Pancreas (tissue), 10 donors: ENCODE measurements around the gene RELCH. TPM values are rescaled to one million over a fixed set of nuclear protein-coding genes. Genes with fewer than 3 reads are reported as not detected.
A peak's percentile ranks its signal among the peaks of the same experiment; 100 is the strongest.

Experiments
- ATAC-seq, 4 donors: fragments of 200-7000 bp; cut with Tn5 transposase; one replicate each; pipeline versions ENCODE4 v1.8.0 to v1.9.1; 2020; ENCODE audit warnings: mild to moderate bottlenecking in 4 of 4, moderate library complexity in 4 of 4
- DNase-seq, 6 donors: peaks; one replicate each; pipeline ENCODE4 v3.0.0-alpha.2; 2020
- FAIRE-seq: peaks from 2 replicates; lab custom pipeline; 2012; peaks lifted over from hg19 to GRCh38; lab: Jason Lieb, UNC
- H3K27ac ChIP-seq, 4 donors: fragments of 200-600 bp; sonication (generic); 1 replicate in 3 of 4; 2 replicates in 1 of 4; pipeline versions ENCODE4 v1.5.0 to v1.8.0; 2020
- H3K27me3 ChIP-seq, 4 donors: fragments of 200-600 bp; one replicate each; pipeline ENCODE4 v1.8.0; 2021
- H3K36me3 ChIP-seq, 3 donors: fragments of 200-600 bp; sonication (generic) in 1 of 3; one replicate each; pipeline versions ENCODE4 v1.5.0 to v1.8.0; 2020 to 2021
- H3K4me1 ChIP-seq, 3 donors: fragments of 200-600 bp; one replicate each; pipeline ENCODE4 v1.8.0; 2021
- H3K4me3 ChIP-seq, 4 donors: fragments of 200-600 bp; sonication (generic) in 2 of 4; one replicate each; pipeline versions ENCODE4 v1.5.0 to v1.8.0; 2020 to 2021
- H3K9me3 ChIP-seq, 4 donors: fragments of 200-600 bp; one replicate each; pipeline ENCODE4 v1.8.0; 2021
- CTCF ChIP-seq, 4 donors: fragments of 200-600 bp; sonication (generic) in 3 of 4; IDR thresholded peaks; one replicate each; pipeline versions ENCODE4 v1.5.0 to v1.8.0; 2021; ENCODE audit warnings: antibody characterized with exemption in 4 of 4
- WGBS, 2 donors: extraction: QIAGEN DNeasy Blood & Tissue Kit; methylation state at CpG; one replicate each; pipeline ENCODE4 v1.1.7; 2013; 5-methylcytosine and 5-hydroxymethylcytosine counted together
- intact Hi-C, 3 donors: fragments of 100-400 bp; cut with DNase I; formaldehyde crosslinking; loops; one replicate each; pipeline versions ENCODE4 v1.11.1 to v1.14.2; 2022
- polyA plus RNA-seq, 2 donors: library from polyadenylated mRNA; stranded (reverse); fragments of 200-250 nt; gene quantifications; one replicate each; pipeline ENCODE4 v1.2.3, GENCODE V29; 2013
- total RNA-seq, 6 donors: library from RNA; stranded (reverse); fragmentation: NEBNext Ultra II Directional in 4 of 6; extraction: Animal tissue kit (Norgen Biotek cat#: 25700) in 4 of 6; gene quantifications; one replicate each; pipeline versions ENCODE4 v1.2.1 to v1.2.4, GENCODE V29; 2021 to 2023
- donor health status: healthy with polysubstance abuse.
- donor health status: DM: no; HTN: no; CAD: no; lungs with moderate emphysema.
- donor health status: DM: no; HTN: no; CAD: no.
- donor health status: control.
- donor health status: control.
- donor health status: Bipolar disorder and iron deficiency.
- donor health status: DM: yes; HTN: yes; CAD: no.
- donor health status: DM: no; HTN: no; CAD: no.
- donor health status: DM: no; HTN: no; CAD: no.
- donor health status: DM: yes; HTN: yes; CAD: no.

RELCH gene
- total and polyA plus RNA-seq, 8 donors = 8.1 to 18.2 (median 12.6) TPM

GRCh38 chr18:62348474-62348873 lies 161.4 kb downstream of the RELCH start:
- WGBS, 2 donors = 68 to 84% methylated on average over 4 of the region's 4 CpGs
- H3K4me1 ChIP-seq = no peaks in the 10 kb centered on the region
- no peak overlapping the region for H3K27ac ChIP-seq
- no peak for TF ChIP-seq CTCF (IDR thresholded peaks at IDR 0.05)
- no peaks in the 10 kb centered on the region for H3K9me3 ChIP-seq
- no peak for ATAC-seq
- intact Hi-C loops = no loop called here
- no peaks in the 10 kb centered on the region for H3K27me3 ChIP-seq
- no peak for FAIRE-seq
- H3K36me3 ChIP-seq = no peaks in the 10 kb centered on the region
- no peak overlapping the region for H3K4me3 ChIP-seq
- no peak for DNase-seq

- Histone ChIP-seq H3K9me3 (no peaks in the 10 kb centered on the region), H3K27me3 (no peaks in the 10 kb centered on the region), H3K27ac (no peak overlapping the region), H3K4me3 (no peak overlapping the region), H3K36me3 (no peaks in the 10 kb centered on the region), H3K4me1 (no peaks in the 10 kb centered on the region)
- FAIRE-seq (no peak), DNase-seq (no peak), ATAC-seq (no peak)
- no peak for TF ChIP-seq CTCF (IDR thresholded peaks at IDR 0.05)
- 69 to 74% methylated on average over 7 of the region's 7 CpGs for WGBS, 2 donors
- intact Hi-C loops = no loop called here
Observed at GRCh38 chr18:62353170-62353569, 166.1 kb downstream of the RELCH start.

GRCh38 chr18:62354151-62354550 lies 167.1 kb downstream of the RELCH start:
- Histone ChIP-seq H3K27ac (no peak overlapping the region), H3K27me3 (no peaks in the 10 kb centered on the region), H3K9me3 (no peaks in the 10 kb centered on the region), H3K4me3 (no peak overlapping the region), H3K36me3 (no peaks in the 10 kb centered on the region), H3K4me1 (no peaks in the 10 kb centered on the region)
- DNase-seq (peak in 1 of 6 donors; percentile 59), FAIRE-seq (no peak), ATAC-seq (peak in 1 of 4 donors; percentile 18)
- 89 to 92% methylated on average over 29 of the region's 29 CpGs for WGBS, 2 donors
- TF ChIP-seq CTCF (IDR thresholded peaks at IDR 0.05) = no peak
- intact Hi-C loops = no loop called here

- Histone ChIP-seq H3K27ac (no peak overlapping the region), H3K4me1 (no peaks in the 10 kb centered on the region), H3K27me3 (no peaks in the 10 kb centered on the region), H3K9me3 (no peaks in the 10 kb centered on the region), H3K36me3 (no peaks in the 10 kb centered on the region), H3K4me3 (no peak overlapping the region)
- DNase-seq (no peak), ATAC-seq (no peak), FAIRE-seq (no peak)
- intact Hi-C loops = no loop called here
- 76 to 81% methylated on average over 5 of the region's 5 CpGs for WGBS, 2 donors
- TF ChIP-seq CTCF (IDR thresholded peaks at IDR 0.05) = no peak
Observed at GRCh38 chr18:62357079-62357719, 170.1 kb downstream of the RELCH start.

Other genes with a start within 250 kb of the RELCH start
- gene PIGN, start 199 bp upstream of the RELCH start, total RNA-seq = 10 to 100 TPM; 14.3 to 23.1 (median 19.4) TPM
- 1 to 10 TPM; 3.1 to 7.0 TPM for gene PIGN, start 199 bp upstream of the RELCH start, polyA plus RNA-seq
- 1 to 10 TPM in 5 of 6 donors, under 1 TPM in 1; 0.98 to 6.2 (median 3.7) TPM for gene TNFRSF11A, start 138.1 kb downstream of the RELCH start, total RNA-seq
- 1 to 10 TPM in 1 of 2 donors, under 1 TPM in 1; 0.80 to 3.2 TPM for gene TNFRSF11A, start 138.1 kb downstream of the RELCH start, polyA plus RNA-seq